Stimulated activated CD8-positive, alpha-beta memory T cell treated with anti-CD3 and anti-CD28 coated beads, Interleukin-12 subunit alpha, Interleukin-12 subunit beta, amount 100 ng/mL, for 1 hour (primary cell): ENCODE results near the gene PCSK6.
"Not testable (repeated sequence)": the region's sequence is repeated elsewhere in the genome, so short reads cannot be mapped to it uniquely, and the experiment has no call there.

ENCODE experiments used
- DNase-seq: peaks from one replicate; pipeline ENCODE4 v3.0.0-alpha.2; 2020; ENCODE audit warnings: low read depth

Gene PCSK6

GRCh38 chr15:101307897-101308603 lies 181.5 kb downstream of the PCSK6 start:
- no peak for DNase-seq

GRCh38 chr15:101307048-101307896 lies 182.2 kb downstream of the PCSK6 start:
- no peak for DNase-seq

GRCh38 chr15:101306341-101307047 lies 183.0 kb downstream of the PCSK6 start:
- DNase-seq: no peak

GRCh38 chr15:101305820-101306255 lies 183.7 kb downstream of the PCSK6 start:
- no peak for DNase-seq

GRCh38 chr15:101303408-101303807 lies 186.1 kb downstream of the PCSK6 start:
- no peak for DNase-seq

GRCh38 chr15:101296418-101297405 lies 192.8 kb downstream of the PCSK6 start:
- no peak for DNase-seq

GRCh38 chr15:101295607-101296161 lies 193.8 kb downstream of the PCSK6 start:
- DNase-seq: no peak

GRCh38 chr15:101294731-101295606 lies 194.5 kb downstream of the PCSK6 start, which contains the start of gene SNRPA1:
TSS of gene SNRPA1 (minus strand) at chr15:101295248. CDS start at chr15:101295178, 70 bp downstream.
- peak; percentile 97 for DNase-seq

- DNase-seq: no peak
Observed at GRCh38 chr15:101293122-101293521, 196.4 kb downstream of the PCSK6 start.

GRCh38 chr15:101288905-101289513 lies 200.5 kb downstream of the PCSK6 start:
- no peak for DNase-seq

GRCh38 chr15:101287342-101287741 lies 202.2 kb downstream of the PCSK6 start:
- not testable (repeated sequence) for DNase-seq

GRCh38 chr15:101286471-101287114 lies 202.9 kb downstream of the PCSK6 start:
- no peak for DNase-seq

- DNase-seq: no peak
Observed at GRCh38 chr15:101283931-101284330, 205.6 kb downstream of the PCSK6 start.

GRCh38 chr15:101280007-101280406 lies 209.5 kb downstream of the PCSK6 start:
- no peak for DNase-seq

- DNase-seq: no peak
Observed at GRCh38 chr15:101277943-101278564, 211.5 kb downstream of the PCSK6 start.

GRCh38 chr15:101277038-101277822 lies 212.3 kb downstream of the PCSK6 start, which contains the start of gene SELENOS:
TSS of gene SELENOS (minus strand) at chr15:101277485. CDS start at chr15:101277417, 68 bp downstream.
- peak; percentile 76 for DNase-seq

- DNase-seq: no peak
Observed at GRCh38 chr15:101276501-101277037, 212.9 kb downstream of the PCSK6 start.
